ENCODE results near the gene MXRA7. TPM values are rescaled to one million over a fixed set of nuclear protein-coding genes. Genes with fewer than 3 reads are reported as not detected.
"Not testable (repeated sequence)": the region's sequence is repeated elsewhere in the genome, so short reads cannot be mapped to it uniquely, and the experiment has no call there.

Gene MXRA7
- total RNA-seq, 1 experiment from 2014 or later = 96.7 TPM

DNA sequence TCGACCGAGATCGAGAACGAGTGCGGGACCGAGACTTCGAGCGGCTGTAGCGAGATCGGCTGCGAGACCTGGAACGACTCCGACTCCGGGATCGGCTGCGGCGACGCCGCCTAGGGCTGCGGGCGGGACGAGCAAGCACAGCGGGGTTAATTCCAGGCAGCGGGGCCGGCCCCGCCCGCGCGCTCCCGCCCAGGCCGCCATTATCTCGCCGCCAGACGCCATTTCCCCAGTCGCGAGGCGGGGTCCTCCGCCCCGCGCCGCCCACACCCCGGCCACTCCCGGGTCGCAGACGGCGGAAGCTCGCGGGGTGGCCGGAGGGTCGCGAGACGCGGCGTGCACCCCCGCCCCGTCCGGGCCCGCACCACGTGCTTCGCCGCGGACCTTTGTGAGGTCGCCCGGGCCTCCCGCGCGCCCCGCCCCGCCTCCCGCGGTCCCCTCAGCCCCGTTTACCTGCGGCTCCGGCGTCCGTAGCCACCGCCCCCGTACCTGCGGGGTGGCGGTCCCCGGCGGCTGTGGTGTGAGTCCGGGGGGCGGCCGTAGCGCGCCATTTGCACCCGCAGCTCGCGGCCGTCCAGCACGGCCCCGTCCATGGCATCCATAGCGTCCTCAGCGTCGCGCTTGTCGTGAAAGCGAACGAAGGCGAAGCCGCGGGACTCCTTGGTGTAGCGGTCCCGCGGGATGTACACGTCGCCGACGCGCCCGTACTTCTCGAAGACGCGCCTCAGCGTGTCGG is 25.8 kb upstream of the MXRA7 start:
- in situ Hi-C loops (cut with HindIII; ENCODE audit: low sequenced_read_pairs) = no loop called here
- DNase-seq (ENCODE audit: low spot score) = peak; percentile 53

DNA sequence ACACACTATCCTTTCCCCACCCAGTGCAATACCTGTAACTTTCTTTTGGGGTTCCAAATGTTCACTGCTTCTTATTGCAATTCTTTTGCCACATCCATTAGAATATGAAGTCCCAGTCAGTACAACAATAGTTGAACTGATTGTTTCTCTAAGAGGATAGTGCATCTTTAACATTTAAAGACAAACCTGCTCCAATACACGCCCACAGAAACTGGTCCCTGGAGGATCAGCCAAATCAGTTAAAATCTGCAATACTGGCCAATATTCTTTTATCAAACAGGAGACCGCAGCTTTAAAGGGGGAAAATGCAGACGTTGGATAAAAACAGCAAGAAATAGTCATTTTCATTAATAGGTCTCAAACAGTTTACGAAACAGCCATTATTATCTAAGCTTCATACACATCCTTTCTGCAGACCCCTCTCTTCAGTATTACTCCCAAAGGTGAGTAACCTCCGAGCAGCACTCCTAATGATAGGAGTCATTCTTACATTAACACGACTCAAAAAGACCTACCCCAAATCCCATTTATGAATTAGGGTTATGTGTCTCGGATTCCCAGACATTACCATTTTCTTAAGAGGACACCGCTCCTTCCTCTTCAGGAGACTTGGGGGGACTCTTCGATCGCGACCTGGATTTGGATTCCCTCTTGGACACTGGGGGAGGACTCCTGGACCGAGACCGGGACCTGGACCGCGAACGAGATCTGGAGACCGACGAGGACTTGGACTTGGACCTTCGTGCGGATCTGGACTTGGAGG is 25.0 kb upstream of the MXRA7 start:
- in situ Hi-C loops (cut with HindIII; ENCODE audit: low sequenced_read_pairs) = no loop called here
- DNase-seq (ENCODE audit: low spot score) = no peak

DNA sequence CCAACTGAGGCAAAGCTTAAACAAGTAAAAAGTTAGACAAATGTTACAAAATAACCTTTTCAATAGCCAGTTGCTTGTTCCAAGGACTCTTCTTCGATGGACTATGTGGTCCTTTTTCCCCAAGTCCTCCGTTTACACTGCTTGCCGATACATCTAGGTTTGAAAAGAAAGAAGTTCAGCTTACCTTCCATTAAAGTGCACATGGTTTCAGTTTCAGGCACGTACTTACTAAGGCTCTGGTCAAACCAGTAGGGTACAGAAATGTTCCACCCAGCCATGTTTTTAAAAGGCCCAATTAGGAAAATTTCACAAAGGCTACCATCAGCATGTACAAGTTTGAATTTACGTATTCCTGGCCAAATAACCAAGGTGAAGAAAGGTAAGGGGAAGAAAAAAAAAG is 24.2 kb upstream of the MXRA7 start:
- DNase-seq (ENCODE audit: low spot score) = no peak
- in situ Hi-C loops (cut with HindIII; ENCODE audit: low sequenced_read_pairs) = no loop called here

DNA sequence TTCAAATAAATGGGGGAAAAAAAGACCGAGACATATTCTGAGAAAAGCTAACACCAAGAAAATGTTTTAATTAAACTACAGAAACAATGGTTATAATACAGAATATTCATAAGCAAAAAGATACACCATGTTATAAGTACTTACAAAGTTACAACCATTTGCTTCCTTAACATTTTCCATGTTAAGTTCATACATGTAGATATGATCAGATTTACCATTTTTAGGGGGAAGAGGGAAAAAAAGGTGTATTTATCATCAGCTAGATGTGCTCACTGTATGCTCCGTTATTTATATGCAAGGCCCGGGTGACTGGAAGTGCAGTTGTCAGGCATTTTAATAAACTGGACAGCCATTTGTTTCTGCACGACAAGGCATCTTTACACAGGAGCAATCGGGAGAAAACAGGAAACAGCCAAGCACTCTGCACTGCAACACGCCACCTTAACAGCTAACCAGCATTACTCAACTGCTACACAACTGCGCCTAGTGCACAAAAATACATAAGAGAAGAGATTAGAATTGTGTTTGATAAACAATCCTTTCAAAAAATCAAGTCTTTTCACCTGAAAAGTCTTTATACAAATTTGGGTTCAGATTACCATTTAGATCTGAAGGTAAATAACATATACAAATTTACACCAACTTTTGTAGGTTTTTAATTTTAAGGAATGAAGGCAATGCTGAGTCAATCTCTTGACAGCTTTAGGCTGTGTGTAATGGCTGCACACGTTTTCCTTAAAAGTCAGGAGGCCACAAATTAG is 23.5 kb upstream of the MXRA7 start:
- DNase-seq (ENCODE audit: low spot score) = no peak
- in situ Hi-C loops (cut with HindIII; ENCODE audit: low sequenced_read_pairs) = no loop called here

DNA sequence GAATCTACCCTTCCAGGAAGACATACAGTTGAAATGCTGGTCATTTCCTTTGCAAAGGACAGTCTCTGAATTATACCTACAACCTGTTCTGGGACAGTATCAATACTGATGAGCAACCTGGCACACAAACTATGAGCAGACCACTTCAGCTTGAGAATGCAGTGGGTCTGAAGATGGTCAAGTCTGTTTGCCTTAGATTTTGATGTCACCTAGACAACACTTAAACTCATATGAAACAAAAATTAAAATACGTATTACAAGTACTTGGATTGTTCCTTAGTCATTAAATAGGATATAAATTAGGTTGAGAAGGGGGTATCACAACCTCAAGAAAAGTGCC is 22.8 kb upstream of the MXRA7 start:
- DNase-seq (ENCODE audit: low spot score) = no peak
- in situ Hi-C loops (cut with HindIII; ENCODE audit: low sequenced_read_pairs) = no loop called here

DNA sequence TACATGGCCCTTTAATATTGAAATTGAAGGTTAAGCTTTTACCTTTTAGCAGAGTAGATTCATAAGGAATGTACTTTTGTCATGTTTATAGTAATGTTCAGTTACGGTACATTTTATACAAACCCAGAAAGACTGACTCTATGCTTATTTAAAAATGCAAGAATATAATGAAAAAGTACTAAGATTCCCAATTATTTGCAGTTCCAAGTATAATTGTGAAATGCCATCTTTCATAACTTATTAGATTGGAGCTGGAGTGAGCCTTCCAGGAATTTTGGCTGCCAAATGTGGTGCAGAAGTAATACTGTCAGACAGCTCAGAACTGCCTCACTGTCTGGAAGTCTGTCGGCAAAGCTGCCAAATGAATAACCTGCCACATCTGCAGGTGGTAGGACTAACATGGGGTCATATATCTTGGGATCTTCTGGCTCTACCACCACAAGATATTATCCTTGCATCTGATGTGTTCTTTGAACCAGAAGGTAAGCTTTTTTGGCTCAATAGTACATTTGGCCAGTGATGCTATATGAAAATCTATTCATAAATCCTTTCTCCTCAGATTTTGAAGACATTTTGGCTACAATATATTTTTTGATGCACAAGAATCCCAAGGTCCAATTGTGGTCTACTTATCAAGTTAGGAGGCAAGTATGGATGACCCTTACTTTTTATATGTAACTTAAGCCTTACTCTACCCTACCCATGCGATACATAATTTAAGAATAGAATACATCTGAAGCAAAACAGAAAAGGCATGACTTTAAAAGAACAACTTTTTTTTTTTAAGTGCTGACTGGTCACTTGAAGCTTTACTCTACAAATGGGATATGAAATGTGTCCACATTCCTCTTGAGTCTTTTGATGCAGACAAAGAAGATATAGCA is 22.2 kb upstream of the MXRA7 start:
- DNase-seq (ENCODE audit: low spot score) = no peak
- in situ Hi-C loops (cut with HindIII; ENCODE audit: low sequenced_read_pairs) = no loop called here

DNA sequence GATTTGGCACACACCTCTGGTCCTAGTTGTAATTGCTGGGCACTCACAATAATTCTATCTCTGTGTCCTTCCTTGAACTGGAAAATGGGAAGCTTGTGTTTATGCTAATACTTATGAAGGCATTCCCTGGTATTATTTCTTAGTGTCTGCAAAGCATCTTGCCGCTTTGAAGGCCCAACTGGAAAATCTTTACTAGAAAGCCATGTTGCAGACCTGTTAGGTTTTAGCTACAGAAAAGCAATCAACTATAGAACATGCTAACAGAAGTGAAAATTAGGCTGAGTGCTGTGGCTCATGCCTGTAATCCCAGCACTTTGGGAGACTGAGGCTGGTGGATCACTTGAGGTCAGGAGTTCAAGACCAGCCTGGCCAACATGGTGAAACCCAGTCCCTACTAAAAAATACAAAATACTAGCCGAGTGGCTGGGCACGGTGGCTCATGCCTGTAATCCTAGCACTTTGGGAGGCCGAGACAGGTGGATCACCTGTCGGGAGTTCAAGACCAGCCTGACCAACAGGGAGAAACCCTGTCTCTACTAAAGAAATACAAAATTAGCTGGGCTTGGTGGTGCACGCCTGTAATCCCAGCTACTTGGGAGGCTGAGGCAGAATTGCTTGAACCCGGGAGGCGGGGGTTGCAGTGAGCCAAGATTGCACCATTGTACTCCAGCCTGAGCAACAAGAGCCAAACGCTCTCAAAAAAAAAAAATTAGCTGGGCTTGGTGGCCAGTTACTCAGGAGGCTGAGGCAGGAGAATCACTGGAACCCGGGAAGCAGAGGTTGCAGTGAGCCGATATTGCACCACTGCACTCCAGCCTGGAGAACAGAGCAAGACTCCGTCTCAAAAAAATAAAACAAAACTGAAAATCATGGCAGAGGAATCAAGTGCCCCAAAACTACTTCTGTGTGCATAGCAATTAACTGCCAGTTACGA is 21.3 kb upstream of the MXRA7 start:
- DNase-seq (ENCODE audit: low spot score); in situ Hi-C loops (cut with HindIII; ENCODE audit: low sequenced_read_pairs): not testable (repeated sequence)

DNA sequence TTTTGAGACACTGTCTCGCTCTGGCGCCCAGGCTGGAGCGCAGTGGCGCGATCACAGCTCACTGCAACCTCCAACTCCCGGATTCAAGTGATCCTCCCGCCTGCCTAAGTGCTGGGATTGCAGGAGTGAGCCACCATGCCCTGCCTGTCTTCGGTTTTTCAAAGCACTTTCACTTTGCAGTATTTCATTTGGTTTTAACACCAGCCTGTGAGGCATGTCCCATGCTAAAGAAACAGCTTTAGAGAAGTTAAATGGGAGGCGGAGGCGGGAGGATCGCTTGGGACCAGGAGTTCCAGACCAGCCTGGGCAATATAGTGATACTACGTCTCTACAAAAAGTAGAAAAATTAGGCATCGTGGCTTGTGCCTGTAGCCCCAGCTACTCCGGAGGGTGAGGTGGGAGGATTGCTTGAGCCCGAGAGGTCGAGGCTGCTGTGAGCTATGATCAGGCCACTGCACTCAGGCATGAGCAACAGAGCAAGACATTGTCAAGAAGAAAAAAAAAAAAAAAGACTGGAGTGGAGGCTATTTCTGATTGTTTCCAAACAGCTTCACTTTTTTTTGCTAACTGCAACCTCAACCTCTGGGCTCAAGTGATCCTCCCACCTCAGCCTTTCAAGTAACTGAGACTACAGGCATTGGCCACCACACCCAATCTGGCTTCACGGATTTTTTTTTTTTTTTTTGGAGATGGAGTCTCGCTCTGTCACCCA is 17.1 kb upstream of the MXRA7 start:
- in situ Hi-C loops (cut with HindIII; ENCODE audit: low sequenced_read_pairs) = no loop called here
- no peak for DNase-seq (ENCODE audit: low spot score)

DNA sequence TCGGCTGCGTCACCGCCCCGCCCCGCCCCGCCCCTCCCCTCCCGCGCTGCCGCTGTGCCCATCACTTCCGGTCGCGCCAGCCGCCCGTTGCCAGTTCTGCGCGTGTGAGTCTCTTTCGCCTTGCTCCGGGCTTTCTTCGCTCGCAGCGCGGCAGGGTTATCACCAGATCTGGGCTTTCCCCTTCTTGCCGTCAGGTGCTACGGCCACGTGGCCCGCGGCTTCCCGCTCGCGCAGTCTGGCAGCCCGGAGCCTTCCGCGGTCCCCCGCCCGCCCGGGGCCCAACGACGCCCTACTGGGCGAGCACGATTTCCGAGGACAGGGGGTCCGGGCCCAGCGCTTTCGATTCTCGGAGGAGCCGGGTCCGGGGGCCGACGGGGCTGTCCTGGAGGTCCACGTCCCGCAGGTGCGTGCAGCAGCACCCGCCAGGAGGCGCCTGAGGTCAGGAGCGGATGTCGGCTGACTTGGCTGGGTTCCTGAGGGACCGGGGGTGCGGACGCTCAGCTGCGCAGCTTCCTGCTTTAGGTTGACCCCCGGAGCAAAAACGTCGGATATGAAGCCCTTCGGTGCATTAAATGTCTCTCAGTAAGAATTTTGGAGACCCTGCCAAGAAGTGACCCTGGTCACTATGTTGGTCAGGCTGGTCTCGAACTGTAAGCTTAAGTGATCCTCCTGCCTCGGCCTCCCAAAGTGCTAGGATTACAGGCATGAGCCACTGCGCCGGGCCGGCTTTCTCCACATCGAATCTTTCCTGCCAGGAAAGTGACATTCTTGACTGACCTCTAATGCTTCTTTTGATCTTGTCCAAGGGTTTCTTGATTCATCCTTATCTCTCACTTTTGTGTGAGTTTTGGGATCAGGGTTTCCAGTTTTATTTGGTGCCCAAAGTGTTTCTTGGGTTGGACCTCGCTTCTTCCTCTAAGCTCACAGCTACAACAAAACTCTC is 16.3 kb upstream of the MXRA7 start, which contains the start of gene METTL23:
Gene METTL23 (plus strand): TSS at position 64 of the 943 bp plus-strand sequence. CDS start 2,872 bp downstream, outside the sequence.
- DNase-seq (ENCODE audit: low spot score) = no peak
- in situ Hi-C loops (cut with HindIII; ENCODE audit: low sequenced_read_pairs) = no loop called here

DNA sequence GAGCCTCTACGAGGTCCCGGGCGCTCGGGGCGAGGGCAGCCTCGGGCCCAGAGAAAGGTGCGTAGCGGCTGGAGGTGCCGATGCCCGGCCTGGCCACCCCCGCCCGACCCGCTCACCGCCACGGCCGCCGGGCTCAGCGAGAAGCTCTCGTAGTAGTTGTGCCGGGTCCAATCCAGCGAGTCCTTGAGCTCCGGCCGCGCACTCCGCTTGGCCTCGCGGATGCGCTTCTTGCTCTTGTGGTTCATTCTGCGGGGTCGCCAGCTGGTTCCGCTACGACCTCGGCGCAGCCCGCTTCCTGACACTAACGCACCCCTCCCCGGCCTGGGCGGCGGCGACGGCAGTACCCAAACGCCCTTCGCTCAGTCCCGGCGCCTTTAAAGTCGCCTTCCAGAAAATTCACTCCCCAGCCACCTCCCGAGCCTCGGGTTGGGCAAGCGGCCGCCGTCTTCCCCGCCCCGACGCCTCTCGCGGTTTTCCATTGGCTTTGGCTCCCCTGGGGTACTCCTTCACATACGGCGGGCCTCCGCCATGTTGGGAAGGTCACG is 15.5 kb upstream of the MXRA7 start, which contains the start of gene JMJD6:
Gene JMJD6 (minus strand): TSS at position 376 of the 545 bp plus-strand sequence. CDS start 131 bp downstream, at position 245.
- in situ Hi-C loops (cut with HindIII; ENCODE audit: low sequenced_read_pairs) = no loop called here
- peak; percentile 97 for DNase-seq (ENCODE audit: low spot score)

DNA sequence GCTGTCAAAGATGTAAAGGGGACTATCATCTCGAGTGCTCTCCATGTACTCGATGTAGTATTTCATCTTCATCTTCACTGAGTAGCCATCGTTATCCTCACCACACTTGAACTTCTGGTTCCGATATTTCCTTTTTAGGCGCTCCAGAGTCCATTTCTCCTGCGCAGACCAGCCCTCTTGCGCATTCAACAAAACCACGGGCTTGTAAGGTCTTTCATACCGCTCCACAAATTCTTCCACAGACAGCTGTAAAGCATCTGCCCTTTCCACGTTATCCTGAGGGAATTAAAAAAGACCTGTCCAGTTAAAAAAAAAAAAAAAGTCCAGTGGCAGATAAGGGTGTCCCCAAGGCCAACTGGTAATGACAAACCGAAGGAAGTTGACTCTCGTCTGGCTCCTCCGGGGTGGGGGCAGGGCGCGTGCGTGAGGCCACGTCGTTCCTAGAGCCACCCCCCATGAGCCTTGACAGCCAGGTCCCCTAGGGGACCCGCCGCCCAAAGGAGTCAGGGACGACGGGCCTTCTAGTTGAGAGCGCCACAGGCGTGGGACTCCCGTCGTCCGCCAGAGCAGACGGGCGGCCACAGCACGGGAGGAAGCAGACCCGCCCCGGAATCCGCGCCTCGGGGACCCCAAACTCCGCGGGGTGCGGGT is 14.9 kb upstream of the MXRA7 start:
- DNase-seq (ENCODE audit: low spot score) = no peak
- in situ Hi-C loops (cut with HindIII; ENCODE audit: low sequenced_read_pairs) = no loop called here

DNA sequence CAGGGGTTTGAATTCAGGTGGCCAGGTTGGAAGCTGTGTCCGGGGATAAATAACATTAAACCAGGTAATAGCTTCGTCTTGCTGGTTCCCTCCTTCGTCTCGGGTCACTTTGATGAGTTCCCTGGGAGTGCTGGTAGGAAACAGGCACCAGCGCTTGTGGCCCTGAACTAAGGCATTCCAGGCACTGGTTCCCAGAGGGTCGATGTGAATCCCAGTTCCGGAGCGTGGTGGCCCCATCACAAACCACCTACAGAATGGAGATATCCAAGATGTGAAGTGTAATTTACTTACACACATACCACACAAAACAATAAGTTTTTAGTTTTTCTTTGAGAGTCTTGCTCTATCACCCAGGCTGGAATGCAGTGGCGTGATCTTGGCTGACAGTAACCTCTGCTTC is 13.0 kb upstream of the MXRA7 start:
- no peak for DNase-seq (ENCODE audit: low spot score)
- in situ Hi-C loops (cut with HindIII; ENCODE audit: low sequenced_read_pairs) = no loop called here

DNA sequence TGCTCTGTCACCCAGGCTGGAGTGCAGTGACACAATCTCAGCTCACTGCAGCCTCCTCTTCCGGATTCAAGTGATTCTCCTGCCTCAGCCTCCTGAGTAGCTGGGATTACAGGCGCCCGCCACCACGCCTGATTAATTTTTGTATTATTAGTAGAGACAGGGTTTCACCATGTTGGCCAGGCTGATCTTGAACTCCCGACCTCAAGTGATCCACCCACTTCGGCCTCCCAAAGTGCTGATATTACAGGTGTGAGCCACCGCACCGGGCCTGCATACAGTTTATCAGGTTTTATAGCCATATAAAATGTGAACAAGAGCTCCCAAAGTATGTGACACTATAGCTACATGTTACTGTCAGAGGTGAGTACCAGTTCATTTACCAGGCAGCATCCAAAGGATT is 12.2 kb upstream of the MXRA7 start:
- in situ Hi-C loops (cut with HindIII; ENCODE audit: low sequenced_read_pairs); DNase-seq (ENCODE audit: low spot score): not testable (repeated sequence)

DNA sequence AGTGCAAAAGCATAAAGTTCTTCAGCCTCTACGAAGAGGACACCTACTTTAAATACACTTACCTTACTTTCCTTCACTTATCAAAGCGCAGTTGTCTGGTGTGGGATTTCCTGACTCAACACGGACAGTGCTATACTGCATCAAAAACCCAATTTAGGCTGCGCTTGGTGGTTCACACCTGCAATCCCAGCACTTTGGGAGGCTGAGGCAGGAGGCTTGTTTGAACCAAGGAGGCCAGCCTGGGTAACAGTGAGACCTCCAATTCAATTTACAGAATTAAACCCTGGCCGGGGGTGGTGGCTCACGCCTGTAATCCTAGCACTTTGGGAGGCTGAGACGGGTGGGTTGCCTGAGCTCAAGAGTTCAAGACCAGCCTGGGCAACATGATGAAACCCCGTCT is 11.5 kb upstream of the MXRA7 start:
- no peak for DNase-seq (ENCODE audit: low spot score)
- in situ Hi-C loops (cut with HindIII; ENCODE audit: low sequenced_read_pairs) = no loop called here

DNA sequence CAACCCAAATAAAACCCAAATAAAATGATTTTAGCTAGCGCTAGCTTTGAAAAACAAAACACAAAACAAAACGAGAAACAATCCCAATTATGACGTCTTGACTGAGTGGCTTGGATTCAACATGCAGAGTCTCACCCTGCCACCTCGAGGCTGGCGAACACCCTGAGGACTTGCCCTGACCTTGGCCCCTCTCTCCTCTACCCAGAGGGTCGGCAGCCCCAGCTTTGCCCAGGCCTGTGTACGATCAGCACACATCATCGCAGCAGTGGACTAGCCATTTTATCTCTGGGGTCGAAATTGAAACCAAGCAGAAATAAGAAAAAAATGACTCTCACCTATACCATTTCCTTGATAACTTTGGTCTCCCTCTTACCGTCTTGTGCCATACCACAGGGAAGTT is 10.7 kb upstream of the MXRA7 start:
- in situ Hi-C loops (cut with HindIII; ENCODE audit: low sequenced_read_pairs) = no loop called here

DNA sequence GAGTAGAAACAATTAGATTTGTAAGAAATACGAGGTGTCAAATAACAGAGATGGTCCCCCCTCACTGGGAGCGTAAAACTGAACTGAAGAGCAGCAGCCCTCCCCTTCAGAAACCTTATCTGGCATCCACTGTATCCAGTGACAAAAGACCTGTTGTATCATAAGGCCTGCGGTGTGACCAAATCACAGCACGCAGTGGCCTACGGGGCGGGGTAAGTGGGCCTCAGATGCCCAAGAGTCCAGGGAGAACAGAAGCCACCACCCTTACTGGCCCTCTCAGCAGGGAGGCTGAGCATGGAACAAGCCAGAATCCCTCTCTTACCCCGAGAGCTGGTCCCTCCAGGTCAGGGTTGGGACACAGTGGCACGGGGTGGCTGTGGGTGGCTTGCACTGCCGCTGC is 10.2 kb upstream of the MXRA7 start:
- DNase-seq (ENCODE audit: low spot score) = no peak
- in situ Hi-C loops (cut with HindIII; ENCODE audit: low sequenced_read_pairs) = no loop called here

More for the DNA sequence above, 10.7 kb upstream of the MXRA7 start:
- no peak for DNase-seq (ENCODE audit: low spot score)

Measured in G401 (cell line).